Measurements from ENCODE around the gene CFAP90. TPM values are rescaled to one million over a fixed set of nuclear protein-coding genes. Genes with fewer than 3 reads are reported as not detected.

Gene CFAP90
- polyA plus RNA-seq, 1 experiment: 0.10 TPM

GRCh38 chr5:7816535-7816901, 34.4 kb downstream of the CFAP90 start:
- DNase-seq (ENCODE audit: low read depth): no peak
- no peaks in the 10 kb centered on the region for H3K36me3 ChIP-seq (ENCODE audit: control insufficient read depth, insufficient read depth, low read length)
- H3K4me3 ChIP-seq (ENCODE audit: low read depth, low read length): no peak overlapping the region
- ChIA-PET CTCF (interaction anchor here (1.0 to 1.7 kb wide), 4 partner anchors 10 to 33 kb away, joined by 3 to 4 read pairs (median 4); no protein-coding TSS in a partner anchor), POLR2A (no interaction called here)
- H3K27me3 ChIP-seq (ENCODE audit: control insufficient read depth, insufficient read depth, low read length): no peaks in the 10 kb centered on the region
- TF ChIP-seq CTCF (IDR thresholded peaks at IDR 0.05; ENCODE audit: insufficient read depth, low read depth, low read length): no peak

- POLR2A ChIA-PET: no interaction called here
- CTCF ChIA-PET: interaction anchor here (1.0 to 1.7 kb wide), 3 partner anchors 11 to 33 kb away, joined by 3 to 4 read pairs (median 3); no protein-coding TSS in a partner anchor
- no peak overlapping the region for H3K4me3 ChIP-seq (ENCODE audit: low read depth, low read length)
Measured at GRCh38 chr5:7815892-7816534, 34.9 kb downstream of the CFAP90 start.

GRCh38 chr5:7814816-7815215, 36.1 kb downstream of the CFAP90 start:
- TF ChIP-seq CTCF (IDR thresholded peaks at IDR 0.05; ENCODE audit: insufficient read depth, low read depth, low read length): no peak
- no peak for DNase-seq (ENCODE audit: low read depth)
- Histone ChIP-seq H3K4me3 (ENCODE audit: low read depth, low read length) (no peak overlapping the region), H3K36me3 (ENCODE audit: control insufficient read depth, insufficient read depth, low read length) (no peaks in the 10 kb centered on the region), H3K27me3 (ENCODE audit: control insufficient read depth, insufficient read depth, low read length) (no peaks in the 10 kb centered on the region)
- CTCF ChIA-PET: no interaction called here
- POLR2A ChIA-PET: no interaction called here

More at GRCh38 chr5:7815892-7816534, 34.9 kb downstream of the CFAP90 start:
- peak; percentile 82 for TF ChIP-seq CTCF (IDR thresholded peaks at IDR 0.05; ENCODE audit: insufficient read depth, low read depth, low read length)
- DNase-seq (ENCODE audit: low read depth): no peak
- no peaks in the 10 kb centered on the region for H3K36me3 ChIP-seq (ENCODE audit: control insufficient read depth, insufficient read depth, low read length)
- H3K27me3 ChIP-seq (ENCODE audit: control insufficient read depth, insufficient read depth, low read length): no peaks in the 10 kb centered on the region

- ChIA-PET CTCF (interaction anchor here (0.7 kb wide), 1 partner anchor 12 kb away, joined by 3 read pairs; no protein-coding TSS in a partner anchor), POLR2A (no interaction called here)
Measured at GRCh38 chr5:7813576-7813975, 37.4 kb downstream of the CFAP90 start.

GRCh38 chr5:7813007-7813406, 37.9 kb downstream of the CFAP90 start:
- ChIA-PET POLR2A (no interaction called here), CTCF (no interaction called here)
- no peaks in the 10 kb centered on the region for H3K27me3 ChIP-seq (ENCODE audit: control insufficient read depth, insufficient read depth, low read length)
- no peak for DNase-seq (ENCODE audit: low read depth)
- H3K36me3 ChIP-seq (ENCODE audit: control insufficient read depth, insufficient read depth, low read length): no peaks in the 10 kb centered on the region
- H3K4me3 ChIP-seq (ENCODE audit: low read depth, low read length): no peak overlapping the region
- TF ChIP-seq CTCF (IDR thresholded peaks at IDR 0.05; ENCODE audit: insufficient read depth, low read depth, low read length): no peak

More at GRCh38 chr5:7813576-7813975, 37.4 kb downstream of the CFAP90 start:
- TF ChIP-seq CTCF (IDR thresholded peaks at IDR 0.05; ENCODE audit: insufficient read depth, low read depth, low read length): no peak
- no peak for DNase-seq (ENCODE audit: low read depth)
- Histone ChIP-seq H3K36me3 (ENCODE audit: control insufficient read depth, insufficient read depth, low read length) (no peaks in the 10 kb centered on the region), H3K27me3 (ENCODE audit: control insufficient read depth, insufficient read depth, low read length) (no peaks in the 10 kb centered on the region), H3K4me3 (ENCODE audit: low read depth, low read length) (no peak overlapping the region)
